Lower leg skin (tissue), 3 donors: ENCODE data around the gene NCAM2.

Experiments
- POLR2A ChIP-seq, 2 donors: fragments of 450-650 bp; IDR thresholded peaks; one replicate each; pipeline ENCODE4 v1.6.1; 2016 to 2017; ENCODE audit warnings: antibody characterized with exemption in 2 of 2, mild to moderate bottlenecking in 1 of 2, moderate library complexity in 1 of 2
- TF ChIP-seq, protein P1 (sequence below), 3 donors: fragments of 450-650 bp; IDR thresholded peaks; one replicate each; pipeline ENCODE4 v1.5.1; 2016; ENCODE audit warnings: antibody characterized with exemption in 3 of 3, mild to moderate bottlenecking in 3 of 3, moderate library complexity in 2 of 3

DNA sequence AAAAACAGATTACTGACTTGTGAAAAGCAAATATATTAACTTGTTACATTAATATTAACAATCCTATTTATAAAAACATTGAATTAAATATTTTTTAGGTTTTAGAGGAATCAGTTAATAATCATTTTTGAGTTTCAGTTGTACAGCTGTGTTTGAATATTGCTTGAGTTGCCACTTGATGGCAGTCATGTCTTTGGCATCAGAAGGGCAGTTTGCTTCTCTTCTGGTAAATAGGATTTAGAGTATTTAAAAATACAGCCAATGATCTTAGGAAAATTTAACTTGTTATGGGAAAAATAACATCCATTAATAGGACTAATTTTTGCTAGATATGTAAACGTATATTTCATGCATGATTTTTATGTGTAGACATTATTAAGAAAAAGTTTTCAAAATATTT, 234.1 kb downstream of the NCAM2 start:
- TF ChIP-seq, protein P1, sequence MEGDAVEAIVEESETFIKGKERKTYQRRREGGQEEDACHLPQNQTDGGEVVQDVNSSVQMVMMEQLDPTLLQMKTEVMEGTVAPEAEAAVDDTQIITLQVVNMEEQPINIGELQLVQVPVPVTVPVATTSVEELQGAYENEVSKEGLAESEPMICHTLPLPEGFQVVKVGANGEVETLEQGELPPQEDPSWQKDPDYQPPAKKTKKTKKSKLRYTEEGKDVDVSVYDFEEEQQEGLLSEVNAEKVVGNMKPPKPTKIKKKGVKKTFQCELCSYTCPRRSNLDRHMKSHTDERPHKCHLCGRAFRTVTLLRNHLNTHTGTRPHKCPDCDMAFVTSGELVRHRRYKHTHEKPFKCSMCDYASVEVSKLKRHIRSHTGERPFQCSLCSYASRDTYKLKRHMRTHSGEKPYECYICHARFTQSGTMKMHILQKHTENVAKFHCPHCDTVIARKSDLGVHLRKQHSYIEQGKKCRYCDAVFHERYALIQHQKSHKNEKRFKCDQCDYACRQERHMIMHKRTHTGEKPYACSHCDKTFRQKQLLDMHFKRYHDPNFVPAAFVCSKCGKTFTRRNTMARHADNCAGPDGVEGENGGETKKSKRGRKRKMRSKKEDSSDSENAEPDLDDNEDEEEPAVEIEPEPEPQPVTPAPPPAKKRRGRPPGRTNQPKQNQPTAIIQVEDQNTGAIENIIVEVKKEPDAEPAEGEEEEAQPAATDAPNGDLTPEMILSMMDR (IDR thresholded peaks at IDR 0.05): no peak
- no peak for TF ChIP-seq POLR2A (IDR thresholded peaks at IDR 0.05)
